ENCODE data around the gene TMEM121B. TPM values are rescaled to one million over a fixed set of nuclear protein-coding genes. Genes with fewer than 3 reads are reported as not detected.

Gene TMEM121B
- polyA plus RNA-seq, 3 donors = 1.4 to 3.2 (median 1.9) TPM

DNA sequence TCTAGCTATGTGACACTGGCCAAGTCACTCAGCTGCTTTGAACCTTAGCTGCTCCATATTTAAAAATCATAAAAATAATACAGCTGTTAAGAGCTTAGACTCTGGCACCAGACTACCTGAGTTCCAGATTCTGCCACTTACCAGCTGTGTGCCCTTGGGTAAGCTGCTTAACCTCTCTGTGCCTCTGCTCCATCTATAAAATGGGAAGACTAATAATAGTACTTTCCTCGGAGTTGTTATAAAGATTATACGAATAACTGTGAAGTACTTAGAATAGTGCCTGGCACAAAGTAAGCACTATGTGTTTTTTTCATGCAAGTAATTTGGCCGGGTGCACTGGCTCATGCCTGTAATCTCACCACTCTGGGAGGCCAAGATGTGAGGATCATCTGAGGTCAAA, 36.6 kb upstream of the TMEM121B start:
- no peaks in the 10 kb centered on the region for H3K9me3 Mint-ChIP-seq
- H3K36me3 Mint-ChIP-seq = peaks cover 2 to 7% of the 10 kb centered on the region in 2 donors
- peaks cover 0 to 10% of the 10 kb centered on the region in 2 donors for H3K36me3 ChIP-seq (replicated peaks in 1 of 2; ENCODE audit: control insufficient read depth in 1 of 2, insufficient read depth in 2 of 2, low read length in 2 of 2)
- H3K79me2 ChIP-seq (ENCODE audit: insufficient read depth, low read length) = peaks cover 67% of the 10 kb centered on the region
- peaks cover 61 to 64% of the 10 kb centered on the region in 2 donors for H3K4me1 ChIP-seq (ENCODE audit: control insufficient read depth in 1 of 2, insufficient read depth in 2 of 2, low read length in 2 of 2)
- H3K9ac ChIP-seq (ENCODE audit: insufficient read depth, low read length, poor library complexity, severe bottlenecking) = no peak overlapping the region
- WGBS (ENCODE audit: insufficient coverage) = 63% methylated on average over 1 of the region's 3 CpGs
- TF ChIP-seq, protein P1, sequence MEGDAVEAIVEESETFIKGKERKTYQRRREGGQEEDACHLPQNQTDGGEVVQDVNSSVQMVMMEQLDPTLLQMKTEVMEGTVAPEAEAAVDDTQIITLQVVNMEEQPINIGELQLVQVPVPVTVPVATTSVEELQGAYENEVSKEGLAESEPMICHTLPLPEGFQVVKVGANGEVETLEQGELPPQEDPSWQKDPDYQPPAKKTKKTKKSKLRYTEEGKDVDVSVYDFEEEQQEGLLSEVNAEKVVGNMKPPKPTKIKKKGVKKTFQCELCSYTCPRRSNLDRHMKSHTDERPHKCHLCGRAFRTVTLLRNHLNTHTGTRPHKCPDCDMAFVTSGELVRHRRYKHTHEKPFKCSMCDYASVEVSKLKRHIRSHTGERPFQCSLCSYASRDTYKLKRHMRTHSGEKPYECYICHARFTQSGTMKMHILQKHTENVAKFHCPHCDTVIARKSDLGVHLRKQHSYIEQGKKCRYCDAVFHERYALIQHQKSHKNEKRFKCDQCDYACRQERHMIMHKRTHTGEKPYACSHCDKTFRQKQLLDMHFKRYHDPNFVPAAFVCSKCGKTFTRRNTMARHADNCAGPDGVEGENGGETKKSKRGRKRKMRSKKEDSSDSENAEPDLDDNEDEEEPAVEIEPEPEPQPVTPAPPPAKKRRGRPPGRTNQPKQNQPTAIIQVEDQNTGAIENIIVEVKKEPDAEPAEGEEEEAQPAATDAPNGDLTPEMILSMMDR (IDR thresholded peaks at IDR 0.05) = no peak
- H3K9me3 ChIP-seq (replicated peaks in 1 of 2; ENCODE audit: control insufficient read depth in 1 of 2, insufficient read depth in 1 of 2, low read length in 2 of 2) = no peaks in the 10 kb centered on the region
- H4K20me1 ChIP-seq (ENCODE audit: insufficient read depth, low read length) = peaks cover 32% of the 10 kb centered on the region
- H3K27ac Mint-ChIP-seq = peak overlapping the region; percentile 79 to 95 (median 91)
- H3K27me3 ChIP-seq (ENCODE audit: control insufficient read depth in 2 of 2, insufficient read depth in 2 of 2, low read length in 2 of 2) = no peaks in the 10 kb centered on the region
- peaks cover 0 to 3% (median 0%) of the 10 kb centered on the region in 3 donors for H3K27me3 Mint-ChIP-seq (ENCODE audit: low read depth in 3 of 3)
- H2AFZ ChIP-seq (ENCODE audit: insufficient read depth, low read depth, low read length, poor library complexity, severe bottlenecking) = peak overlapping the region; percentile 99
- H3K4me2 ChIP-seq (replicated peaks; ENCODE audit: extremely low read depth, low read length, poor library complexity, severe bottlenecking) = peak overlapping the region; percentile 82
- intact Hi-C loops (cut with micrococcal nuclease) = loop anchor here (2.0 to 10.0 kb wide), 7 partner anchors 35 to 333 kb away; partner anchors contain the start of genes ADA2 (in 1 of the 2), IL17RA (in 1 of the 2), TMEM121B (in 1 of the 2) and XKR3 (in 1 of the 2)
- peaks cover 62% of the 10 kb centered on the region for H3K4me1 Mint-ChIP-seq
- DNase-seq = no peak
- peak overlapping the region; percentile 18 to 82 (median 58) for H3K4me3 ChIP-seq (replicated peaks in 1 of 3; ENCODE audit: low read depth in 2 of 3, low read length in 3 of 3)
- H3K27ac ChIP-seq (ENCODE audit: low read depth in 1 of 2, low read length in 2 of 2) = peak overlapping the region; percentile 80 to 86
- peak overlapping the region; percentile 83 to 88 for H3K4me3 Mint-ChIP-seq

DNA sequence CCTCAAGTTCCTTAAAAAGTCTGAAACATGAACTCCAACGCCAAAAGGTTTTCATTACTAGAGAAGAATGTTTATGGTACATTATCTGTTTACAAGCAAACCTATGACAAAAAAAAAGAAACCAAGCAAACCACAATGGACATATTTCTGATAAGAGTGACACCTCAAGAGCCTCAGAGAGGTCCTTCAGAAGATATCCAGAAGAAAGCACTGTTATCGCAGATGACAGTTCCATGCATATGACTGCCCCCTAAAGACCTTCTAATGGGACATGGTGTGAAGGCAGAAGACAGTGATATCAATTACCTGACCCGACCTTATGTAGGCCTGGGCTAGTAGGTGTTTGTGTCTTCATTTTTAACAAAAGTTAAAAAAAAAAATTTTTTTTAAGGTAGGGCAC, 34.8 kb upstream of the TMEM121B start:
- H3K27ac ChIP-seq (ENCODE audit: low read depth in 1 of 2, low read length in 2 of 2) = peak overlapping the region; percentile 45 to 81
- H4K20me1 ChIP-seq (ENCODE audit: insufficient read depth, low read length) = peaks cover 48% of the 10 kb centered on the region
- H2AFZ ChIP-seq (ENCODE audit: insufficient read depth, low read depth, low read length, poor library complexity, severe bottlenecking) = no peak overlapping the region
- WGBS (ENCODE audit: insufficient coverage) = no CpG with 5 or more reads among the region's 3 CpGs
- H3K79me2 ChIP-seq (ENCODE audit: insufficient read depth, low read length) = peaks cover 85% of the 10 kb centered on the region
- peak overlapping the region; percentile 64 for H3K4me2 ChIP-seq (replicated peaks; ENCODE audit: extremely low read depth, low read length, poor library complexity, severe bottlenecking)
- peaks cover 0 to 3% (median 0%) of the 10 kb centered on the region in 3 donors for H3K27me3 Mint-ChIP-seq (ENCODE audit: low read depth in 3 of 3)
- peaks cover 58 to 72% of the 10 kb centered on the region in 2 donors for H3K4me1 ChIP-seq (ENCODE audit: control insufficient read depth in 1 of 2, insufficient read depth in 2 of 2, low read length in 2 of 2)
- TF ChIP-seq, protein P1 (IDR thresholded peaks at IDR 0.05) = no peak
- no peaks in the 10 kb centered on the region for H3K9me3 Mint-ChIP-seq
- H3K9me3 ChIP-seq (replicated peaks in 1 of 2; ENCODE audit: control insufficient read depth in 1 of 2, insufficient read depth in 1 of 2, low read length in 2 of 2) = no peaks in the 10 kb centered on the region
- H3K4me3 Mint-ChIP-seq = peak overlapping the region in 1 of 2 donors; percentile 82
- H3K36me3 ChIP-seq (replicated peaks in 1 of 2; ENCODE audit: control insufficient read depth in 1 of 2, insufficient read depth in 2 of 2, low read length in 2 of 2) = peaks cover 2 to 21% of the 10 kb centered on the region in 2 donors
- peaks cover 7 to 13% of the 10 kb centered on the region in 2 donors for H3K36me3 Mint-ChIP-seq
- intact Hi-C loops (cut with micrococcal nuclease) = loop anchor here (2.0 to 10.0 kb wide), 6 partner anchors 34 to 331 kb away; partner anchors contain the start of genes ADA2 (in 1 of the 2), TMEM121B (in 1 of the 2) and XKR3 (in 1 of the 2)
- H3K27me3 ChIP-seq (ENCODE audit: control insufficient read depth in 2 of 2, insufficient read depth in 2 of 2, low read length in 2 of 2) = no peaks in the 10 kb centered on the region
- H3K27ac Mint-ChIP-seq = peak overlapping the region; percentile 79 to 95 (median 92)
- peaks cover 67% of the 10 kb centered on the region for H3K4me1 Mint-ChIP-seq
- no peak overlapping the region for H3K9ac ChIP-seq (ENCODE audit: insufficient read depth, low read length, poor library complexity, severe bottlenecking)
- DNase-seq = no peak
- H3K4me3 ChIP-seq (replicated peaks in 1 of 3; ENCODE audit: low read depth in 2 of 3, low read length in 3 of 3) = peak overlapping the region in 1 of 3 experiments; percentile 59

Data from CD14-positive monocyte (primary cell).